GM10266 (cell line): ENCODE measurements around the gene TMEM215.

Experiments used
- DNase-seq: peaks from one replicate; pipeline ENCODE4 v3.0.0; 2012; ENCODE audit errors: extremely low spot score
- CTCF ChIP-seq: IDR thresholded peaks from 2 replicates; pipeline ENCODE4 v1.5.1; 2012; ENCODE audit warnings: mild to moderate bottlenecking, low read depth; ENCODE audit not compliant: control insufficient read depth, insufficient read depth; ENCODE audit errors: missing control alignments

TMEM215 gene

GRCh38 chr9:32801530-32801929, 18.2 kb downstream of the TMEM215 start:
- TF ChIP-seq CTCF, result no peak

GRCh38 chr9:32807217-32807616, 23.9 kb downstream of the TMEM215 start:
- TF ChIP-seq CTCF, result no peak
- DNase-seq, result no peak

More at GRCh38 chr9:32801530-32801929, 18.2 kb downstream of the TMEM215 start:
- no peak for DNase-seq

- TF ChIP-seq CTCF, result no peak
- DNase-seq, result no peak
Measured at GRCh38 chr9:32811246-32811645, 27.9 kb downstream of the TMEM215 start.

GRCh38 chr9:32820322-32820721, 37.0 kb downstream of the TMEM215 start:
- no peak for TF ChIP-seq CTCF

GRCh38 chr9:32823101-32823500, 39.8 kb downstream of the TMEM215 start:
- no peak for DNase-seq
- no peak for TF ChIP-seq CTCF

More at GRCh38 chr9:32820322-32820721, 37.0 kb downstream of the TMEM215 start:
- DNase-seq, result no peak

GRCh38 chr9:32823551-32823950, 40.2 kb downstream of the TMEM215 start:
- DNase-seq, result no peak
- no peak for TF ChIP-seq CTCF

- DNase-seq, result no peak
- TF ChIP-seq CTCF, result no peak
Measured at GRCh38 chr9:32825203-32825602, 41.9 kb downstream of the TMEM215 start.
